ENCODE data around the gene RASSF3.

Gene RASSF3

GRCh38 chr12:64745259-64745807, 135.0 kb downstream of the RASSF3 start:
- TF ChIP-seq, protein P1, sequence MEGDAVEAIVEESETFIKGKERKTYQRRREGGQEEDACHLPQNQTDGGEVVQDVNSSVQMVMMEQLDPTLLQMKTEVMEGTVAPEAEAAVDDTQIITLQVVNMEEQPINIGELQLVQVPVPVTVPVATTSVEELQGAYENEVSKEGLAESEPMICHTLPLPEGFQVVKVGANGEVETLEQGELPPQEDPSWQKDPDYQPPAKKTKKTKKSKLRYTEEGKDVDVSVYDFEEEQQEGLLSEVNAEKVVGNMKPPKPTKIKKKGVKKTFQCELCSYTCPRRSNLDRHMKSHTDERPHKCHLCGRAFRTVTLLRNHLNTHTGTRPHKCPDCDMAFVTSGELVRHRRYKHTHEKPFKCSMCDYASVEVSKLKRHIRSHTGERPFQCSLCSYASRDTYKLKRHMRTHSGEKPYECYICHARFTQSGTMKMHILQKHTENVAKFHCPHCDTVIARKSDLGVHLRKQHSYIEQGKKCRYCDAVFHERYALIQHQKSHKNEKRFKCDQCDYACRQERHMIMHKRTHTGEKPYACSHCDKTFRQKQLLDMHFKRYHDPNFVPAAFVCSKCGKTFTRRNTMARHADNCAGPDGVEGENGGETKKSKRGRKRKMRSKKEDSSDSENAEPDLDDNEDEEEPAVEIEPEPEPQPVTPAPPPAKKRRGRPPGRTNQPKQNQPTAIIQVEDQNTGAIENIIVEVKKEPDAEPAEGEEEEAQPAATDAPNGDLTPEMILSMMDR (IDR thresholded peaks at IDR 0.05) = no peak

GRCh38 chr12:64745980-64746379, 135.7 kb downstream of the RASSF3 start:
- TF ChIP-seq, protein P1 (IDR thresholded peaks at IDR 0.05) = no peak

- TF ChIP-seq, protein P1 (IDR thresholded peaks at IDR 0.05) = no peak
Observed at GRCh38 chr12:64746663-64747062, 136.4 kb downstream of the RASSF3 start.
